ENCODE results near the gene DPP4. TPM values are rescaled to one million over a fixed set of nuclear protein-coding genes. Genes with fewer than 3 reads are reported as not detected.

The DPP4 gene
- total RNA-seq, 1 donor from 2014 or later: 1.9 TPM

GRCh38 chr2:161972866-161973265 is 101.1 kb downstream of the DPP4 start:
- H3K4me1 Mint-ChIP-seq: no peaks in the 10 kb centered on the region
- no peak for DNase-seq
- no peak overlapping the region for H3K4me3 Mint-ChIP-seq
- H3K27ac Mint-ChIP-seq: no peak overlapping the region
- TF ChIP-seq CTCF (IDR thresholded peaks at IDR 0.05): no peak
- H3K9me3 Mint-ChIP-seq: no peaks in the 10 kb centered on the region
- CTCF ChIA-PET: no interaction called here
- H3K27me3 Mint-ChIP-seq: peaks cover 3% of the 10 kb centered on the region
- H3K36me3 Mint-ChIP-seq (ENCODE audit: low read depth): no peaks in the 10 kb centered on the region
- POLR2A ChIA-PET: no interaction called here
- ATAC-seq (ENCODE audit: low read depth): no peak
- intact Hi-C loops (cut with micrococcal nuclease): no loop called here

- ChIA-PET CTCF (no interaction called here), POLR2A (no interaction called here)
- H3K4me1 Mint-ChIP-seq: no peaks in the 10 kb centered on the region
- no peak overlapping the region for H3K4me3 Mint-ChIP-seq
- H3K36me3 Mint-ChIP-seq (ENCODE audit: low read depth): no peaks in the 10 kb centered on the region
- H3K9me3 Mint-ChIP-seq: no peaks in the 10 kb centered on the region
- no peak overlapping the region for H3K27ac Mint-ChIP-seq
- peaks cover 3% of the 10 kb centered on the region for H3K27me3 Mint-ChIP-seq
- no peak for TF ChIP-seq CTCF (IDR thresholded peaks at IDR 0.05)
- ATAC-seq (ENCODE audit: low read depth): no peak
- intact Hi-C loops (cut with micrococcal nuclease): no loop called here
- no peak for DNase-seq
Observed at GRCh38 chr2:161972232-161972631, 101.8 kb downstream of the DPP4 start.

GRCh38 chr2:161971551-161971950 is 102.5 kb downstream of the DPP4 start:
- POLR2A ChIA-PET: no interaction called here
- DNase-seq (no peak), ATAC-seq (ENCODE audit: low read depth) (no peak)
- TF ChIP-seq CTCF (IDR thresholded peaks at IDR 0.05): no peak
- intact Hi-C loops (cut with micrococcal nuclease): no loop called here
- Mint-ChIP-seq H3K27ac (no peak overlapping the region), H3K9me3 (no peaks in the 10 kb centered on the region), H3K4me3 (no peak overlapping the region), H3K27me3 (peaks cover 3% of the 10 kb centered on the region), H3K4me1 (no peaks in the 10 kb centered on the region), H3K36me3 (ENCODE audit: low read depth) (no peaks in the 10 kb centered on the region)
- CTCF ChIA-PET: no interaction called here

GRCh38 chr2:161969159-161969558 is 104.9 kb downstream of the DPP4 start:
- H3K4me1 Mint-ChIP-seq: no peaks in the 10 kb centered on the region
- intact Hi-C loops (cut with micrococcal nuclease): no loop called here
- ATAC-seq (ENCODE audit: low read depth) (no peak), DNase-seq (no peak)
- POLR2A ChIA-PET: no interaction called here
- no peak overlapping the region for H3K27ac Mint-ChIP-seq
- H3K9me3 Mint-ChIP-seq: no peaks in the 10 kb centered on the region
- H3K27me3 Mint-ChIP-seq: no peaks in the 10 kb centered on the region
- no peak overlapping the region for H3K4me3 Mint-ChIP-seq
- TF ChIP-seq CTCF (IDR thresholded peaks at IDR 0.05): no peak
- H3K36me3 Mint-ChIP-seq (ENCODE audit: low read depth): no peaks in the 10 kb centered on the region
- CTCF ChIA-PET: no interaction called here

GRCh38 chr2:161965994-161966393 is 108.0 kb downstream of the DPP4 start:
- intact Hi-C loops (cut with micrococcal nuclease): no loop called here
- POLR2A ChIA-PET: no interaction called here
- no peaks in the 10 kb centered on the region for H3K9me3 Mint-ChIP-seq
- H3K36me3 Mint-ChIP-seq (ENCODE audit: low read depth): no peaks in the 10 kb centered on the region
- TF ChIP-seq CTCF (IDR thresholded peaks at IDR 0.05): no peak
- ATAC-seq (ENCODE audit: low read depth): no peak
- DNase-seq: no peak
- no peaks in the 10 kb centered on the region for H3K4me1 Mint-ChIP-seq
- H3K4me3 Mint-ChIP-seq: no peak overlapping the region
- H3K27me3 Mint-ChIP-seq: no peaks in the 10 kb centered on the region
- no peak overlapping the region for H3K27ac Mint-ChIP-seq
- CTCF ChIA-PET: no interaction called here
